COLO668 (cell line): ENCODE data around the gene HMCES.
"Not testable (repeated sequence)": the region's sequence is repeated elsewhere in the genome, so short reads cannot be mapped to it uniquely, and the experiment has no call there.

ENCODE experiments used
- DNase-seq: peaks from one replicate; lab custom pipeline; 2025; ENCODE audit not compliant: unreplicated experiment; lab: John Stamatoyannopoulos, UW

Gene HMCES

GRCh38 chr3:129320261-129320660, 41.6 kb downstream of the HMCES start:
- no peak for DNase-seq

- no peak for DNase-seq
Measured at GRCh38 chr3:129320825-129321487, 42.3 kb downstream of the HMCES start.

GRCh38 chr3:129321887-129322286, 43.2 kb downstream of the HMCES start:
- DNase-seq: no peak

- no peak for DNase-seq
Measured at GRCh38 chr3:129323651-129324294, 45.1 kb downstream of the HMCES start.

- DNase-seq: no peak
Measured at GRCh38 chr3:129324855-129325254, 46.2 kb downstream of the HMCES start.

- DNase-seq: no peak
Measured at GRCh38 chr3:129325383-129325782, 46.7 kb downstream of the HMCES start.

- DNase-seq: no peak
Measured at GRCh38 chr3:129326138-129326537, 47.5 kb downstream of the HMCES start.

GRCh38 chr3:129326595-129326994, 47.9 kb downstream of the HMCES start:
- DNase-seq: no peak

- DNase-seq: no peak
Measured at GRCh38 chr3:129327510-129327909, 48.8 kb downstream of the HMCES start.

GRCh38 chr3:129329858-129330257, 51.2 kb downstream of the HMCES start:
- no peak for DNase-seq

GRCh38 chr3:129330409-129330808, 51.7 kb downstream of the HMCES start:
- no peak for DNase-seq

GRCh38 chr3:129333891-129334290, 55.2 kb downstream of the HMCES start:
- no peak for DNase-seq

GRCh38 chr3:129336093-129336706, 57.5 kb downstream of the HMCES start:
- peak; percentile 6 for DNase-seq

- not testable (repeated sequence) for DNase-seq
Measured at GRCh38 chr3:129337719-129338118, 59.0 kb downstream of the HMCES start.

GRCh38 chr3:129339186-129339585, 60.5 kb downstream of the HMCES start:
- not testable (repeated sequence) for DNase-seq

GRCh38 chr3:129339833-129340232, 61.2 kb downstream of the HMCES start:
- not testable (repeated sequence) for DNase-seq

- DNase-seq: no peak
Measured at GRCh38 chr3:129341331-129342141, 62.9 kb downstream of the HMCES start.

- peak; percentile 34 for DNase-seq
Measured at GRCh38 chr3:129343643-129344360, 65.1 kb downstream of the HMCES start.

GRCh38 chr3:129344540-129345220, 66.0 kb downstream of the HMCES start:
- DNase-seq: no peak

GRCh38 chr3:129345281-129345680, 66.6 kb downstream of the HMCES start:
- DNase-seq: no peak
